Measurements from ENCODE around the gene CHST11. TPM values are rescaled to one million over a fixed set of nuclear protein-coding genes. Genes with fewer than 3 reads are reported as not detected.

CHST11 gene
- total and polyA plus RNA-seq, 9 of the 15 experiments (the other 6 are each of a cell fraction or from before 2014, with no cell fraction given), result 2.3 to 38.7 (median 15.0) TPM

GRCh38 chr12:104510145-104510872 is 53.6 kb downstream of the CHST11 start (continued):
- TF ChIP-seq TRIM24 (IDR thresholded peaks at IDR 0.05), result 0 out of 4 replicates have a peak, but pooled peaks of 1 of the 2 experiments have one; percentile 8
- TF ChIP-seq PRDM10 (IDR thresholded peaks at IDR 0.05; ENCODE audit: partially characterized antibody), result no peak
- TF ChIP-seq ELK3 (CRISPR knock-in tag; IDR thresholded peaks at IDR 0.05), result no peak
- TF ChIP-seq, protein P1, sequence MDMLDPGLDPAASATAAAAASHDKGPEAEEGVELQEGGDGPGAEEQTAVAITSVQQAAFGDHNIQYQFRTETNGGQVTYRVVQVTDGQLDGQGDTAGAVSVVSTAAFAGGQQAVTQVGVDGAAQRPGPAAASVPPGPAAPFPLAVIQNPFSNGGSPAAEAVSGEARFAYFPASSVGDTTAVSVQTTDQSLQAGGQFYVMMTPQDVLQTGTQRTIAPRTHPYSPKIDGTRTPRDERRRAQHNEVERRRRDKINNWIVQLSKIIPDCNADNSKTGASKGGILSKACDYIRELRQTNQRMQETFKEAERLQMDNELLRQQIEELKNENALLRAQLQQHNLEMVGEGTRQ (CRISPR knock-in tag; IDR thresholded peaks at IDR 0.05), result peak; percentile 70
- no peak for TF ChIP-seq MXI1 (IDR thresholded peaks at IDR 0.05; ENCODE audit: low read depth, low read length)
- no peak for TF ChIP-seq PRMT5 (CRISPR knock-in tag; IDR thresholded peaks at IDR 0.05)
- no peak for TF ChIP-seq ZNF561 (CRISPR knock-in tag; conservative IDR thresholded peaks at IDR 0.05)
- TF ChIP-seq MTA1 (IDR thresholded peaks at IDR 0.05; ENCODE audit: borderline replicate concordance), result no peak
- TF ChIP-seq PYGO2 (tag; IDR thresholded peaks at IDR 0.05), result no peak
- TF ChIP-seq MAFK (IDR thresholded peaks at IDR 0.05; ENCODE audit: low read length), result no peak
- TF ChIP-seq BHLHE40 (IDR thresholded peaks at IDR 0.05; ENCODE audit: low read length), result no peak
- TF ChIP-seq ILK (tag; IDR thresholded peaks at IDR 0.05; ENCODE audit: borderline replicate concordance, low read depth), result no peak
- TF ChIP-seq, protein P2, sequence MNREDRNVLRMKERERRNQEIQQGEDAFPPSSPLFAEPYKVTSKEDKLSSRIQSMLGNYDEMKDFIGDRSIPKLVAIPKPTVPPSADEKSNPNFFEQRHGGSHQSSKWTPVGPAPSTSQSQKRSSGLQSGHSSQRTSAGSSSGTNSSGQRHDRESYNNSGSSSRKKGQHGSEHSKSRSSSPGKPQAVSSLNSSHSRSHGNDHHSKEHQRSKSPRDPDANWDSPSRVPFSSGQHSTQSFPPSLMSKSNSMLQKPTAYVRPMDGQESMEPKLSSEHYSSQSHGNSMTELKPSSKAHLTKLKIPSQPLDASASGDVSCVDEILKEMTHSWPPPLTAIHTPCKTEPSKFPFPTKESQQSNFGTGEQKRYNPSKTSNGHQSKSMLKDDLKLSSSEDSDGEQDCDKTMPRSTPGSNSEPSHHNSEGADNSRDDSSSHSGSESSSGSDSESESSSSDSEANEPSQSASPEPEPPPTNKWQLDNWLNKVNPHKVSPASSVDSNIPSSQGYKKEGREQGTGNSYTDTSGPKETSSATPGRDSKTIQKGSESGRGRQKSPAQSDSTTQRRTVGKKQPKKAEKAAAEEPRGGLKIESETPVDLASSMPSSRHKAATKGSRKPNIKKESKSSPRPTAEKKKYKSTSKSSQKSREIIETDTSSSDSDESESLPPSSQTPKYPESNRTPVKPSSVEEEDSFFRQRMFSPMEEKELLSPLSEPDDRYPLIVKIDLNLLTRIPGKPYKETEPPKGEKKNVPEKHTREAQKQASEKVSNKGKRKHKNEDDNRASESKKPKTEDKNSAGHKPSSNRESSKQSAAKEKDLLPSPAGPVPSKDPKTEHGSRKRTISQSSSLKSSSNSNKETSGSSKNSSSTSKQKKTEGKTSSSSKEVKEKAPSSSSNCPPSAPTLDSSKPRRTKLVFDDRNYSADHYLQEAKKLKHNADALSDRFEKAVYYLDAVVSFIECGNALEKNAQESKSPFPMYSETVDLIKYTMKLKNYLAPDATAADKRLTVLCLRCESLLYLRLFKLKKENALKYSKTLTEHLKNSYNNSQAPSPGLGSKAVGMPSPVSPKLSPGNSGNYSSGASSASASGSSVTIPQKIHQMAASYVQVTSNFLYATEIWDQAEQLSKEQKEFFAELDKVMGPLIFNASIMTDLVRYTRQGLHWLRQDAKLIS (CRISPR knock-in tag; IDR thresholded peaks at IDR 0.05), result no peak
- TF ChIP-seq JUND (IDR thresholded peaks at IDR 0.05; ENCODE audit: borderline replicate concordance, low read depth, low read length), result no peak
- TF ChIP-seq JUND (tag; IDR thresholded peaks at IDR 0.05; ENCODE audit: borderline replicate concordance, low read depth, low read length), result no peak; the same call in 2 of the 3 replicates
- no peak for TF ChIP-seq PPARD (CRISPR knock-in tag; IDR thresholded peaks at IDR 0.05)
- no peak for TF ChIP-seq KLF13 (tag; IDR thresholded peaks at IDR 0.05; ENCODE audit: borderline replicate concordance, low read depth)
- TF ChIP-seq NFRKB (IDR thresholded peaks at IDR 0.05; ENCODE audit: low read depth), result 0 out of 2 replicates have a peak, but pooled peaks have one; percentile 33
- TF ChIP-seq TAF1 (IDR thresholded peaks at IDR 0.05; ENCODE audit: control insufficient read depth, extremely low read depth, insufficient read depth, low read length, severe bottlenecking), result no peak
